Effector memory CD4-positive, alpha-beta T cell (primary cell): Measurements from ENCODE around the gene TLR3.
"Not testable (repeated sequence)": the region's sequence is repeated elsewhere in the genome, so short reads cannot be mapped to it uniquely, and the experiment has no call there.

ENCODE experiments used
- DNase-seq, 3 donors: peaks; one replicate each; pipeline ENCODE4 v3.0.0-alpha.2; 2020
- H3K27ac ChIP-seq: 2 replicates; pipeline ENCODE4 v1.7.0; 2013; ENCODE audit warnings: mild to moderate bottlenecking, low read length, moderate library complexity; ENCODE audit not compliant: insufficient read depth, poor library complexity, severe bottlenecking
- H3K27me3 ChIP-seq: replicated peaks from 2 replicates; pipeline ENCODE4 v1.7.0; 2013; ENCODE audit warnings: mild to moderate bottlenecking, low read length; ENCODE audit not compliant: insufficient read depth, control insufficient read depth, poor library complexity, severe bottlenecking
- H3K36me3 ChIP-seq: 2 replicates; pipeline ENCODE4 v1.7.0; 2013; ENCODE audit warnings: mild to moderate bottlenecking, low read length, moderate library complexity; ENCODE audit not compliant: control insufficient read depth, insufficient read depth
- H3K4me1 ChIP-seq: 2 replicates; pipeline ENCODE4 v1.7.0; 2013; ENCODE audit warnings: low read length, mild to moderate bottlenecking; ENCODE audit not compliant: control insufficient read depth, insufficient read depth, poor library complexity, severe bottlenecking
- H3K4me3 ChIP-seq: 2 replicates; pipeline ENCODE4 v1.7.0; 2013; ENCODE audit warnings: low read length, low read depth, mild to moderate bottlenecking; ENCODE audit not compliant: insufficient read depth, poor library complexity, severe bottlenecking
- H3K9me3 ChIP-seq: 2 replicates; pipeline ENCODE4 v1.7.0; 2013; ENCODE audit warnings: mild to moderate bottlenecking, low read length, moderate library complexity; ENCODE audit not compliant: control insufficient read depth

TLR3 gene

DNA sequence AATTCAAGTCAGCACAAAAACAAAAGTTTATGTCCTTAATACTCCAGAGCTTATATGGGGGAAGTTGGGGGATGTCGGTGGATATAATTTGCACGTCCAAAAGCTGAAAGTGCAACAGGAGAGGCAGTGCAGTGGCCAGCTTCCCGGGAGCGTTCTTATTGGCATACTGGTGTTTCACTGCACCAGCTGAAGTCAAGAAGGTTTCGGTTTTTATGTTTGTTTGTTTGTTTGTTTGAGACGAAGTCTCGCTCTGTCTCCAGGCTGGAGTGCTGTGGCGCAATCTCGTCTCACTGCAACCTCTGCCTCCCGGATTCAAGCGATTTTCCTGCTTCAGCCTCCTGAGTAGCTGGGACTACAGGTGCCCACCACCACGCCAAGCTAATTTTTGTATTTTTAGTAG, 28.6 kb upstream of the TLR3 start:
- H3K4me1 ChIP-seq = no peaks in the 10 kb centered on the region
- DNase-seq = no peak

DNA sequence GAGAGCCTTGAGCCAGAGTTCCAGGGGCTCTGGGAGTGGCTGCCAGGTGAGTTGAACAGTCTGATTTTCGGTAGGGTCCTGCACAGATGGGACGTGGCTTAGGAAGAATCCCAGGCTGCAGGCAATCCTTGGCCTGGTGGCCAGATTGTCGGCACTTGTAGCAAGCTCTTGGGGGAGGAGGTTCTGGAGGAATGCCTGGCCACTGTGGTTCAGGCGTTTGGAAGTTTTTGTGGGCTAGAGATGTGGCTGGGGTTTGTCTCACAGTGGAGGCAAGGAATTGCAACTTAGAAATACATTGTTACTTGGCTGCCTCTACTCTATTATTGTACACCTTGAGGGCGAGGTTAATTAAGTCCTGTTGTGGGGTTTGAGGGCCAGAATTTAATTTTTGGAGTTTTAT, 21.5 kb upstream of the TLR3 start:
- DNase-seq, H3K36me3 ChIP-seq, H3K27me3 ChIP-seq, H3K4me1 ChIP-seq, H3K27ac ChIP-seq, H3K9me3 ChIP-seq, H3K4me3 ChIP-seq: not testable (repeated sequence)

More for the DNA sequence above, 28.6 kb upstream of the TLR3 start:
- peaks cover 6% of the 10 kb centered on the region for H3K27me3 ChIP-seq
- H3K27ac ChIP-seq = no peak overlapping the region
- no peak overlapping the region for H3K4me3 ChIP-seq
- H3K9me3 ChIP-seq = no peaks in the 10 kb centered on the region
- no peaks in the 10 kb centered on the region for H3K36me3 ChIP-seq

DNA sequence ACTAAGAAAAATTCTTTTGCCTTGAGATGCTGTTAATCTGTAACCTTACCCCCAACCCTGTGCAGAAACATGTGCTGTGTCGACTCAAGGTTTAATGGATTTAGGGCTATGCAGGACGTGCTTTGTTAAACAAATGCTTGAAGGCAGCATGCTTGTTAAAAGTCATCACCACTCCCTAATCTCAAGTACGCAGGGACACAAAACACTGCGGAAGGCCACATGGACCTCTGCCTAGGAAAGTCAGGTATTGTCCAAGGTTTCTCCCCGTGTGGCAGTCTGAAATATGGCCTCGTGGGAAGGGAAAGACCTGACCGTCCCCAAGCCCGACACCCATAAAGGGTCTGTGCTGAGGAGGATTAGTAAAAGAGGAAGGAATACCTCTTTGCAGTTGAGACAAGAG, 18.8 kb upstream of the TLR3 start:
- not testable (repeated sequence) for H3K9me3 ChIP-seq, H3K36me3 ChIP-seq, DNase-seq, H3K4me3 ChIP-seq, H3K4me1 ChIP-seq, H3K27me3 ChIP-seq, H3K27ac ChIP-seq

DNA sequence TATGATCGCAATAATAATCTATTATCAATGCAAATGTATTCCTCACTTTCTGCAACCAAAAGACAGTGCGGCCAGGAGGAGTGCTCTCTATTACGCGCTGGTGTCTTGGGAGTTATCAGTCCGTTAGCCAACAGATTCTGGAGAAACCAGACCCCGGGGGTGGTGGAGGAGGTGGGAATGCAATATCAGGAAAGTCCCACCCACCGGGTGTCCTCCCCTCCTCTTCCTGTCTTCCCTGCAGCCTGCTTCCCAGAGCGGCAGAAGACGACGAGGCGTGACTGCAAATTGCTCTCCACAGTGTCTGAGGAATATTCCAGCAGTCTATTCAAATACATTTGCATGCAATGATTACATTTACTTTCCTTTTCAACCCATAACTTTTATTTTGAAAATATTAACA, 17.9 kb upstream of the TLR3 start:
- H3K4me3 ChIP-seq = no peak overlapping the region

DNA sequence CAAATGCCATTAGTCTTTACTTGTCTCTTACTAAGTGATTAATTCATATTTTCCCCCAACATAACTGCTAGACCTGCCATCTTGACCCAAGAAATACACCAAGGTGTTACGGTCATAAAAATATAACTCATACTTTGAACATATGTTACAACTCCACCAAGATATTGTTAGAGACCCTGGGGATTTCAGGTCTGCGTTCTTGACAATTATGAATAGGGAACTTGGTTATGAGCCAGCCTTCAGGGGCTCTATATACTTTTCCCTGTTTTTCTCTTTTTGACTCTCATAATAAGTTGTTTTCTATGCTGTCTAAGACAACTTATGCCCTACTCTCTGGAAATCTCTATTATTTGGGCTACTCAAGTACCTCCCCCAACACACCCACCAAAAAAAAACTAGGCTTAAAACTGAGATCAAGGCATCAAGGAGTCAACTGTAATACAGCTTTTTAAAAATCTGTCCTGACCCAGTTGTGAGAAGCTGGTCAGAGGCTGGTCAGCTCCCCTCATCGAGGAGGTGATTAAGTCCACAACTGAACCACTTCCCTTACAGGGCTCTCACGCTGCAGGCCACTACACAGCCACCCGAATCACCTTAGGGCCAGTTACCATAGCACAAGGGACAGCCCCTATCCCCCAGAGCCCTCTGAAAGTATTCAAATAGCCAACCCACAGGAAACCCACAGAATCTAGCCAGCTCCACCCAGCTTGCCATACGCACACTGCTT, 10.5 kb upstream of the TLR3 start:
- H3K9me3 ChIP-seq = no peaks in the 10 kb centered on the region
- H3K4me1 ChIP-seq = peaks cover 6% of the 10 kb centered on the region
- no peak for DNase-seq
- H3K27ac ChIP-seq = no peak overlapping the region
- no peaks in the 10 kb centered on the region for H3K36me3 ChIP-seq
- no peak overlapping the region for H3K4me3 ChIP-seq
- H3K27me3 ChIP-seq = peaks cover 3% of the 10 kb centered on the region

More for the DNA sequence above, 17.9 kb upstream of the TLR3 start:
- no peaks in the 10 kb centered on the region for H3K27me3 ChIP-seq
- H3K4me1 ChIP-seq = no peaks in the 10 kb centered on the region
- H3K36me3 ChIP-seq = no peaks in the 10 kb centered on the region
- H3K27ac ChIP-seq = no peak overlapping the region
- no peak for DNase-seq
- no peaks in the 10 kb centered on the region for H3K9me3 ChIP-seq

DNA sequence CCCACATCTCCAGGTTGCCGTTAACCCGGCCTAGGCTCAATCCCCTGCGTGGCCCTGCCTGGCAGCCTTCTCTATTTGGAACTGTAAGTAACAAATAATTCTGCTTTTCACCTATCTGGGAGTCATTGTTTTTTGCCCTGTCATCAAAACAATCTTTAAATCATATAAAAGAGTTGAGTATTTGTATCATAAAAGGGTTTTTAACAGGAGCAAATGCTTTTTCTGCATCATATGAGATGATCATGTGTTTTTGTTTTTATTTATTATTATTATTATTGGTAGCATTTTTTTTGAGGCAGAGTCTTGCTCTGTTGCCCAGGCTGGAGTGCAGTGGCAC, 10.0 kb upstream of the TLR3 start:
- no peaks in the 10 kb centered on the region for H3K9me3 ChIP-seq
- H3K27me3 ChIP-seq = peaks cover 3% of the 10 kb centered on the region
- H3K36me3 ChIP-seq = no peaks in the 10 kb centered on the region
- no peak for DNase-seq
- H3K4me1 ChIP-seq = peaks cover 6% of the 10 kb centered on the region
- no peak overlapping the region for H3K4me3 ChIP-seq
- no peak overlapping the region for H3K27ac ChIP-seq

DNA sequence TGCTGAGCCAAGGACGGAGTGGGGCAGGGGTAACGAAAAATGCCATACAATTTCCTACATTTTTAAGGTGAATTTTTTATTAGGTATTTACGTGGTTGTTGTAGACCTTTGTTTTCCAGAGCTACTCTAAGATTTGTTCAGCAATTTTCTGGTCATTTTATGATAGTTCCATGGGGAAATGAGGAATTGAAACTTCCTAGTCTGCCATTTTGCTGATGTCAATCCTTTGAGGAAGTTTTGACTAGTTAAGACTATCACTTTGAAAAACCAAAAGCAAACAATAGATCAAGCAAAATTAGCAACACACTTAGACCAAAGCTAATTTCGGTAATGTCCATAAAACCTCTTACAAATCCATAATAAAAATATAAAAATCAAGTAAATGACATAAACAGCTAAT, 7.0 kb upstream of the TLR3 start:
- no peaks in the 10 kb centered on the region for H3K9me3 ChIP-seq
- no peak overlapping the region for H3K27ac ChIP-seq
- peaks cover 3% of the 10 kb centered on the region for H3K27me3 ChIP-seq
- peaks cover 6% of the 10 kb centered on the region for H3K4me1 ChIP-seq
- DNase-seq = no peak
- H3K4me3 ChIP-seq = no peak overlapping the region
- H3K36me3 ChIP-seq = no peaks in the 10 kb centered on the region

DNA sequence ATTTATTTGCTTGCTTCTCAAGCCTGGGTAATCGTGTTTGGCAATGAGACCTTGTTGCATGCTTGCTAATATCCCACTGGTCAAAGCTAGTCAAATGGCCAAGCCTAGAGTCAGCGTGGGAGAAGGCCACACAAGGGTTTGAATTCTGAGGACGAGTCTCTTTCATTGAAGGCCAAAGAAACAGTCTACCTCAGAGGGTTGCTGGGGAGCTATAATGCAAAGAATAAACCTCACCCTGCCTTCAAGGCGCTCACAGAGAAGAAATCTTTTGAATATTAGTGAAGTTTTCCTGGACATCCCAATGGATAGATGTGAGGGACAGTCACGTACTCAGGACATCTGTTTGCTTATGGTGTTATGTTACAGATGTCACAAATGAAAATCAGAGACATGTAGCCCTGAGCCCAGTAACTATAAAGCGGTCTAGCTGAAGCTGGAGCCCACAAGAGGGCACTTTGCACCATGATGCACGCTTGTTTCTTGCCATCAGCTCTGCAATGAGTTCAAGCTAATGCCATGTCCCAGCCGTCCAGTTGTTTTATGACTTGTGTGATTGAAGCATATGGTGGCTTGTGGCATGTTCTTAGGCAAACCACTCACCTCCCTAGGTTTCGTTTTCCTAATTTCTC, 1.1 kb upstream of the TLR3 start:
- DNase-seq = peak in 2 of 3 donors; percentile 1 to 11
- H3K27ac ChIP-seq = no peak overlapping the region

DNA sequence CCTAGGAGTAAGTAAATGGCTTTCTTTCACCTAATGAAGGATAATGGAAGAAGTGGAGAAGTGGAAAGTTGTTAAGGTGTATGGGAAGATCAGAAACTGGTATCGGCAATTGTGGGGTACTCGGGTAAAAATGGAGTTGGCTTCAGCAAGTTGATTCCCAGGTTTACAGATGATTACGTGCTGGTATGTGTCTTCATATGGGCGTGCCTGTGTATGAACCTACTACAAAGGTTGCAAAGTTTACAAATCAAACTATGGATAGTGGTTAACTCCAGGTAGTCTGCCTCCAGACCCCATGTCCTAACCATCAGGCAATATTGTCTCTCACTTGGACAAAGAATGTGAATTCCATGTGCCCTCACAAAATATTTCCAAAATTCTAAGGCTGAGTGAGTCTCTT, 773 bp downstream of the TLR3 start:
- no peaks in the 10 kb centered on the region for H3K9me3 ChIP-seq
- no peaks in the 10 kb centered on the region for H3K27me3 ChIP-seq
- peaks cover 8% of the 10 kb centered on the region for H3K4me1 ChIP-seq
- DNase-seq = no peak
- H3K27ac ChIP-seq = no peak overlapping the region
- no peaks in the 10 kb centered on the region for H3K36me3 ChIP-seq
- H3K4me3 ChIP-seq = no peak overlapping the region

More for the DNA sequence above, 1.1 kb upstream of the TLR3 start:
- H3K4me1 ChIP-seq = peaks cover 8% of the 10 kb centered on the region
- no peaks in the 10 kb centered on the region for H3K9me3 ChIP-seq
- no peaks in the 10 kb centered on the region for H3K36me3 ChIP-seq
- no peaks in the 10 kb centered on the region for H3K27me3 ChIP-seq
- H3K4me3 ChIP-seq = peak overlapping the region; percentile 63

DNA sequence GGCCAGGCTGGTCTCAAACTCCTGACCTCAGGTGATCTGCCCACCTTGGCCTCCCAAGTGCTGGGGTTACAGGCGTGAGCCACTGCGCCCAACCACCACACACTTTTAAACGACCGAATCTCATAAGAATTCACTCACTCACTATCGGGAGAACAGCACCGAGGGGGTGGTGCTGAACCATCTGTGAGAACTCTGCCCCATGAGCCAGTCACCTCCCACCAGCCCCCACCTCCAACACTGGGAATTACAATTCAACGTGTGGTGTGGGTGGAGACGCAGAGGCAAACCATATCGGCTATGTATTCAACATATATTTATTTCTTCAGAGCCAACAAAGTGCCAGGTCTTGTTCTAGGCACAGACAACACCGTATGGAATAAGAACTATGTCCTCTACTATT, 3.6 kb downstream of the TLR3 start:
- DNase-seq = no peak
- H3K27ac ChIP-seq = no peak overlapping the region
- H3K36me3 ChIP-seq = no peaks in the 10 kb centered on the region
- peaks cover 8% of the 10 kb centered on the region for H3K4me1 ChIP-seq
- no peak overlapping the region for H3K4me3 ChIP-seq
- no peaks in the 10 kb centered on the region for H3K27me3 ChIP-seq
- no peaks in the 10 kb centered on the region for H3K9me3 ChIP-seq
